Astrocyte (in vitro differentiated cells and primary cell): ENCODE results near the gene ZNF827. TPM values are rescaled to one million over a fixed set of nuclear protein-coding genes. Genes with fewer than 3 reads are reported as not detected.

ENCODE experiments used
- DNase-seq: peaks from one replicate; pipeline ENCODE4 v3.0.0-alpha.2; 2010; ENCODE audit warnings: low read depth
- FAIRE-seq: peaks from 2 replicates; lab custom pipeline; 2011; peaks lifted over from hg19 to GRCh38; lab: Jason Lieb, UNC
- H2AFZ ChIP-seq: 2 replicates; pipeline ENCODE4 v1.6.0; 2012; ENCODE audit warnings: low read depth, low read length, inconsistent platforms
- H3K27ac ChIP-seq: 2 replicates; pipeline ENCODE4 v1.5.1; 2011; ENCODE audit warnings: low read depth, low read length, inconsistent platforms
- H3K27me3 ChIP-seq: 2 replicates; pipeline ENCODE4 v1.6.0; 2011; ENCODE audit warnings: low read length, inconsistent platforms; ENCODE audit not compliant: insufficient read depth
- H3K36me3 ChIP-seq: 2 replicates; pipeline ENCODE4 v1.5.1; 2011; ENCODE audit warnings: low read length, inconsistent platforms; ENCODE audit not compliant: insufficient read depth
- H3K4me1 ChIP-seq: 2 replicates; pipeline ENCODE4 v1.5.1; 2011; ENCODE audit warnings: low read length, inconsistent platforms; ENCODE audit not compliant: insufficient read depth
- H3K4me2 ChIP-seq: 2 replicates; pipeline ENCODE4 v1.6.0; 2012; ENCODE audit warnings: low read length, inconsistent platforms
- H3K4me3 ChIP-seq: 2 replicates; pipeline ENCODE4 v1.5.1; 2011; ENCODE audit warnings: low read depth, mild to moderate bottlenecking, low read length, inconsistent platforms; ENCODE audit not compliant: insufficient read depth
- H3K79me2 ChIP-seq: 2 replicates; pipeline ENCODE4 v1.6.0; 2012; ENCODE audit warnings: mild to moderate bottlenecking, low read length, inconsistent platforms; ENCODE audit not compliant: insufficient read depth
- H3K9ac ChIP-seq: 2 replicates; pipeline ENCODE4 v1.6.0; 2012; ENCODE audit warnings: mild to moderate bottlenecking, low read length, inconsistent platforms
- H3K9me3 ChIP-seq: 2 replicates; pipeline ENCODE4 v1.5.1; 2012; ENCODE audit warnings: low read depth, mild to moderate bottlenecking, low read length, inconsistent platforms; ENCODE audit not compliant: insufficient read depth
- H4K20me1 ChIP-seq: 2 replicates; pipeline ENCODE4 v1.6.0; 2012; ENCODE audit warnings: low read length, inconsistent platforms; ENCODE audit not compliant: insufficient read depth
- H3K27ac Mint-ChIP-seq: one replicate; pipeline ENCODE4 v1.8.0; 2021; ENCODE audit warnings: mild to moderate bottlenecking, mixed read lengths; ENCODE audit not compliant: unreplicated experiment
- H3K27me3 Mint-ChIP-seq: one replicate; pipeline ENCODE4 v1.8.0; 2021; ENCODE audit warnings: low read depth, mixed read lengths; ENCODE audit not compliant: unreplicated experiment
- H3K36me3 Mint-ChIP-seq: one replicate; pipeline ENCODE4 v1.8.0; 2021; ENCODE audit warnings: low read depth, mixed read lengths; ENCODE audit not compliant: unreplicated experiment
- H3K4me1 Mint-ChIP-seq: one replicate; pipeline ENCODE4 v1.8.0; 2021; ENCODE audit warnings: low read depth, mixed read lengths; ENCODE audit not compliant: unreplicated experiment
- H3K4me3 Mint-ChIP-seq: one replicate; pipeline ENCODE4 v1.8.0; 2021; ENCODE audit warnings: mild to moderate bottlenecking, moderate library complexity, mixed read lengths; ENCODE audit not compliant: unreplicated experiment
- H3K9me3 Mint-ChIP-seq: one replicate; pipeline ENCODE4 v1.8.0; 2021; ENCODE audit warnings: mild to moderate bottlenecking, mixed read lengths; ENCODE audit not compliant: unreplicated experiment
- CTCF ChIP-seq: IDR thresholded peaks from 2 replicates; pipeline ENCODE4 v1.5.1; 2011; ENCODE audit warnings: low read depth, mild to moderate bottlenecking, inconsistent platforms, low read length, moderate library complexity; ENCODE audit not compliant: insufficient read depth
- EZH2 ChIP-seq: IDR thresholded peaks from 2 replicates; pipeline ENCODE4 v1.6.1; 2012; ENCODE audit warnings: mild to moderate bottlenecking, low read length, inconsistent platforms; ENCODE audit not compliant: insufficient read depth
- total RNA-seq: library from RNA; stranded (reverse); gene quantifications from 2 replicates; pipeline ENCODE4 v1.2.1, GENCODE V29; 2021

ZNF827 gene
- total RNA-seq, 1 donor from 2014 or later: 39.7 TPM

GRCh38 chr4:145937971-145938611 is 532 bp downstream of the ZNF827 start:
- peak overlapping the region; percentile 97 for H3K4me2 ChIP-seq
- Mint-ChIP-seq H3K36me3 (no peaks in the 10 kb centered on the region), H3K4me1 (peaks cover 30% of the 10 kb centered on the region), H3K4me3 (peak overlapping the region; percentile 99), H3K27me3 (no peaks in the 10 kb centered on the region), H3K9me3 (no peaks in the 10 kb centered on the region), H3K27ac (peak overlapping the region; percentile 100)
- peak overlapping the region; percentile 99 for H3K4me3 ChIP-seq
- peaks cover 9% of the 10 kb centered on the region for H4K20me1 ChIP-seq
- H3K9me3 ChIP-seq: no peaks in the 10 kb centered on the region
- H2AFZ ChIP-seq: peak overlapping the region; percentile 78
- H3K27me3 ChIP-seq: no peaks in the 10 kb centered on the region
- TF ChIP-seq EZH2: no peak
- TF ChIP-seq CTCF: no peak
- FAIRE-seq (no peak), DNase-seq (peak; percentile 26)
- peaks cover 40% of the 10 kb centered on the region for H3K79me2 ChIP-seq
- H3K9ac ChIP-seq: peak overlapping the region; percentile 99
- H3K4me1 ChIP-seq: peaks cover 23% of the 10 kb centered on the region
- peak overlapping the region; percentile 97 for H3K27ac ChIP-seq
- no peaks in the 10 kb centered on the region for H3K36me3 ChIP-seq

- Histone ChIP-seq H4K20me1 (peaks cover 14% of the 10 kb centered on the region), H3K27me3 (no peaks in the 10 kb centered on the region), H3K9ac (peak overlapping the region; percentile 99), H2AFZ (no peak overlapping the region), H3K79me2 (peaks cover 48% of the 10 kb centered on the region), H3K9me3 (no peaks in the 10 kb centered on the region), H3K36me3 (no peaks in the 10 kb centered on the region), H3K27ac (peak overlapping the region; percentile 97), H3K4me3 (peak overlapping the region; percentile 99), H3K4me2 (peak overlapping the region; percentile 97), H3K4me1 (peaks cover 23% of the 10 kb centered on the region)
- TF ChIP-seq EZH2 (no peak), CTCF (no peak)
- Mint-ChIP-seq H3K4me1 (peaks cover 33% of the 10 kb centered on the region), H3K4me3 (peak overlapping the region; percentile 99), H3K27ac (peak overlapping the region; percentile 53), H3K36me3 (no peaks in the 10 kb centered on the region), H3K9me3 (no peaks in the 10 kb centered on the region), H3K27me3 (no peaks in the 10 kb centered on the region)
- no peak for FAIRE-seq
- DNase-seq: peak; percentile 49
These were observed 1.4 kb downstream of the ZNF827 start for GRCh38 chr4:145936997-145937901.
